H9 (cell line): ENCODE results near the gene CLIC3. TPM values are rescaled to one million over a fixed set of nuclear protein-coding genes. Genes with fewer than 3 reads are reported as not detected.

Experiments
- DNase-seq: peaks from one replicate; pipeline ENCODE4 v3.0.0-alpha.2; 2017
- H2AFZ ChIP-seq: one replicate; pipeline ENCODE4 v1.6.1; 2013; ENCODE audit warnings: mild to moderate bottlenecking, low read length, control low read depth, moderate library complexity
- H2AK5ac ChIP-seq: 2 replicates; pipeline ENCODE4 v1.6.1; 2013; ENCODE audit warnings: low read length, control low read depth, mixed read lengths; ENCODE audit not compliant: insufficient read length
- H2BK120ac ChIP-seq: one replicate; pipeline ENCODE4 v1.6.1; 2013; ENCODE audit warnings: low read depth, mild to moderate bottlenecking, low read length, control low read depth, inconsistent platforms; ENCODE audit not compliant: poor library complexity, severe bottlenecking
- H2BK12ac ChIP-seq: 2 replicates; pipeline ENCODE4 v1.6.1; 2013; ENCODE audit warnings: low read length, control low read depth, mixed read lengths, low read depth; ENCODE audit not compliant: insufficient read length
- H2BK15ac ChIP-seq: 2 replicates; pipeline ENCODE4 v1.6.1; 2013; ENCODE audit warnings: low read depth, low read length, control low read depth
- H2BK20ac ChIP-seq: one replicate; pipeline ENCODE4 v1.6.1; 2013; ENCODE audit warnings: low read depth, mild to moderate bottlenecking, low read length, control low read depth, inconsistent platforms; ENCODE audit not compliant: poor library complexity, severe bottlenecking
- H2BK5ac ChIP-seq: 2 replicates; pipeline ENCODE4 v1.6.1; 2013; ENCODE audit warnings: low read length, control low read depth, mixed read lengths; ENCODE audit not compliant: insufficient read length
- H3K14ac ChIP-seq: 2 replicates; pipeline ENCODE4 v1.6.1; 2013; ENCODE audit warnings: low read length, control low read depth; ENCODE audit not compliant: insufficient read depth
- H3K18ac ChIP-seq: 2 replicates; pipeline ENCODE4 v1.6.1; 2013; ENCODE audit warnings: low read depth, mild to moderate bottlenecking, mixed read lengths, low read length, control low read depth; ENCODE audit not compliant: insufficient read length
- H3K23ac ChIP-seq: 2 replicates; pipeline ENCODE4 v1.6.1; 2013; ENCODE audit warnings: low read length, control low read depth, mixed read lengths, low read depth; ENCODE audit not compliant: insufficient read length
- H3K23me2 ChIP-seq: 2 replicates; pipeline ENCODE4 v1.6.1; 2013; ENCODE audit warnings: low read depth, mild to moderate bottlenecking, mixed read lengths, low read length, control low read depth; ENCODE audit not compliant: insufficient read length, poor library complexity, severe bottlenecking
- H3K27ac ChIP-seq: 2 replicates; pipeline ENCODE4 v1.5.1; 2013; ENCODE audit warnings: low read length, control low read depth, mixed read lengths, low read depth; ENCODE audit not compliant: insufficient read length
- H3K27me3 ChIP-seq: 2 replicates; pipeline ENCODE4 v1.6.1; 2013; ENCODE audit warnings: low read length, control low read depth, inconsistent platforms; ENCODE audit not compliant: insufficient read depth
- H3K4ac ChIP-seq: 2 replicates; pipeline ENCODE4 v1.6.1; 2013; ENCODE audit warnings: low read depth, mild to moderate bottlenecking, control low read depth, inconsistent platforms, low read length, moderate library complexity
- H3K4me1 ChIP-seq: 2 replicates; pipeline ENCODE4 v1.6.1; 2013; ENCODE audit warnings: low read length, control low read depth, inconsistent platforms; ENCODE audit not compliant: insufficient read depth
- H3K4me2 ChIP-seq: 2 replicates; pipeline ENCODE4 v1.6.1; 2013; ENCODE audit warnings: low read length, control low read depth, mixed read lengths; ENCODE audit not compliant: insufficient read length, insufficient read depth
- H3K56ac ChIP-seq: 2 replicates; pipeline ENCODE4 v1.6.1; 2013; ENCODE audit warnings: low read depth, mild to moderate bottlenecking, mixed read lengths, low read length, control low read depth; ENCODE audit not compliant: insufficient read length
- H3K79me1 ChIP-seq: 2 replicates; pipeline ENCODE4 v1.6.1; 2013; ENCODE audit warnings: low read depth, mild to moderate bottlenecking, moderate library complexity, low read length, control low read depth, inconsistent platforms; ENCODE audit not compliant: insufficient read depth, poor library complexity, severe bottlenecking
- H3K79me2 ChIP-seq: 2 replicates; pipeline ENCODE4 v1.6.1; 2013; ENCODE audit warnings: low read length, control low read depth, inconsistent platforms; ENCODE audit not compliant: insufficient read depth
- H3K9ac ChIP-seq: 2 replicates; pipeline ENCODE4 v1.6.1; 2013; ENCODE audit warnings: low read length, control low read depth, mixed read lengths; ENCODE audit not compliant: insufficient read length; ENCODE audit errors: extremely low read depth
- H3K9me3 ChIP-seq: one replicate; pipeline ENCODE4 v1.6.1; 2013; ENCODE audit warnings: low read depth, low read length, inconsistent platforms; ENCODE audit not compliant: control insufficient read depth
- H3T11ph ChIP-seq: one replicate; pipeline ENCODE4 v1.6.1; 2013; ENCODE audit warnings: mild to moderate bottlenecking, low read length, control low read depth, inconsistent platforms
- H4K20me1 ChIP-seq: one replicate; pipeline ENCODE4 v1.6.1; 2013; ENCODE audit not compliant: control insufficient read depth, insufficient read length, insufficient read depth
- H4K5ac ChIP-seq: 2 replicates; pipeline ENCODE4 v1.6.1; 2013; ENCODE audit warnings: low read depth, mild to moderate bottlenecking, mixed read lengths, low read length, control low read depth; ENCODE audit not compliant: insufficient read length
- H4K8ac ChIP-seq: replicated peaks from 2 replicates; pipeline ENCODE4 v1.6.1; 2013; ENCODE audit warnings: low read length, control low read depth, mixed read lengths, low read depth; ENCODE audit not compliant: insufficient read length
- H4K91ac ChIP-seq: 2 replicates; pipeline ENCODE4 v1.6.1; 2013; ENCODE audit warnings: low read depth, mild to moderate bottlenecking, moderate library complexity, mixed read lengths, low read length, control low read depth; ENCODE audit not compliant: insufficient read length
- H3K27ac Mint-ChIP-seq, 3 experiments: 2 replicates in 2 of 3; 3 replicates in 1 of 3; pipeline ENCODE4 v1.8.0; 2020 to 2021; ENCODE audit warnings: mixed read lengths in 3 of 3, mild to moderate bottlenecking in 1 of 3, moderate library complexity in 1 of 3
- H3K27me3 Mint-ChIP-seq: 2 replicates; pipeline ENCODE4 v1.8.0; 2021; ENCODE audit warnings: low read depth, mild to moderate bottlenecking, moderate library complexity, mixed read lengths
- H3K36me3 Mint-ChIP-seq, 3 experiments: 2 replicates in 2 of 3; 3 replicates in 1 of 3; pipeline ENCODE4 v1.8.0; 2020 to 2021; ENCODE audit warnings: low read depth in 3 of 3, mixed read lengths in 3 of 3; ENCODE audit not compliant: insufficient read depth in 1 of 3
- H3K4me1 Mint-ChIP-seq, 2 experiments: 2 replicates each; pipeline ENCODE4 v1.8.0; 2020; ENCODE audit warnings: mixed read lengths in 2 of 2
- H3K4me3 Mint-ChIP-seq, 2 experiments: 2 replicates in 1 of 2; 3 replicates in 1 of 2; pipeline ENCODE4 v1.8.0; 2020 to 2021; ENCODE audit warnings: mild to moderate bottlenecking in 2 of 2, mixed read lengths in 2 of 2, moderate library complexity in 1 of 2
- H3K9me3 Mint-ChIP-seq, 2 experiments: 2 replicates in 1 of 2; 3 replicates in 1 of 2; pipeline ENCODE4 v1.8.0; 2020; ENCODE audit warnings: mild to moderate bottlenecking in 2 of 2, mixed read lengths in 2 of 2, moderate library complexity in 1 of 2
- WGBS: extraction: QIAGEN DNeasy Blood & Tissue Kit; methylation state at CpG from one replicate; pipeline ENCODE4 v1.1.7; 2013; ENCODE audit warnings: missing lambda C conversion rate, low lambda C conversion rate, mixed read lengths; ENCODE audit not compliant: insufficient read length; ENCODE audit errors: extremely low coverage; 5-methylcytosine and 5-hydroxymethylcytosine counted together
- total RNA-seq: library from RNA; stranded (reverse); gene quantifications from 2 replicates; pipeline ENCODE4 v1.2.1, GENCODE V29; 2021
- TF ChIP-seq, protein P1 (sequence below): fragments of 200-600 bp; sonication (generic); conservative IDR thresholded peaks from 3 replicates; pipeline ENCODE4 v1.8.0; 2021; ENCODE audit warnings: antibody characterized with exemption, mild to moderate bottlenecking

CLIC3 gene
- total RNA-seq, 1 experiment from 2014 or later: 0.31 TPM

DNA sequence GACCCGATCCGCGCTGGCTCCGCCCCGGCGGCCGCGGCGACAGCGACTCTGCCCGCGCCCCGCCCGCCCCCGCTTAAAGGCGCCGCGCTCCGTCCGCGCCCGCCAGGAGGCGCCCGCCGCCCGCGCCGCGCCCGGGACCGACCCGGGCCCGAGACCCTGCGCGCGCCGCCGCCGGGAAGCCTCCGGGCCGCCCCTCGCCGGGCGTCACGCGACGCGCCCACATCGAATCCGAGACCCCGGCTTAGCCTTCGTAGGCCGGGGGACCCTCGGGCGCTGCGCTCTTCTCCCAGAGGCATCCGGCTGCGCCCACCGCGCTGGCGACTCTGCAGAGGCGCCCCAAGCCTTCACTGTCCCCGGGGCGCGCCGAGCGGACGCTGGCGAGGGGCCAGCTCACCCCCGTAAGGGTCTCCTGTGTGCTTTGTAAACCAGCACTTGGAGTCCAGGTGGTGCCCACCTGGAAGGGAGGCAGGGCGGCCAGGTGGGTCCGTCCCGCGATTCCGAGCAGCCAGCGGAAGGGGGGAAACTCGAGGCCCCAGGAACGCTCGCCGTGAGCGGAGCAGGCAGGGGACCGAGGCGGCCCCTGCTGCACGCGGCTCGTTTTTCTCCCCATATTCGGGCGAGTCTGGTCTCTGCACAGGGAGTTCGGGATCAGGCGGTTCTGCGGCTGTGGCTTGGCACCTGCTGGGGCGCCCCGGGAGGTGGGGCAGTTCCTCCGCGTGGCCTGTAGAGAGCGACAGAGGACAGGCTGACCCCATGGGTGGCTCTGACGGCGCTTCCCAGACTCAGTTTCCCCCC is 32.1 kb upstream of the CLIC3 start:
- H2AFZ ChIP-seq: no peak overlapping the region
- H2BK5ac ChIP-seq: no peak overlapping the region
- WGBS: no CpG with 5 or more reads among the region's 98 CpGs
- TF ChIP-seq, protein P1, sequence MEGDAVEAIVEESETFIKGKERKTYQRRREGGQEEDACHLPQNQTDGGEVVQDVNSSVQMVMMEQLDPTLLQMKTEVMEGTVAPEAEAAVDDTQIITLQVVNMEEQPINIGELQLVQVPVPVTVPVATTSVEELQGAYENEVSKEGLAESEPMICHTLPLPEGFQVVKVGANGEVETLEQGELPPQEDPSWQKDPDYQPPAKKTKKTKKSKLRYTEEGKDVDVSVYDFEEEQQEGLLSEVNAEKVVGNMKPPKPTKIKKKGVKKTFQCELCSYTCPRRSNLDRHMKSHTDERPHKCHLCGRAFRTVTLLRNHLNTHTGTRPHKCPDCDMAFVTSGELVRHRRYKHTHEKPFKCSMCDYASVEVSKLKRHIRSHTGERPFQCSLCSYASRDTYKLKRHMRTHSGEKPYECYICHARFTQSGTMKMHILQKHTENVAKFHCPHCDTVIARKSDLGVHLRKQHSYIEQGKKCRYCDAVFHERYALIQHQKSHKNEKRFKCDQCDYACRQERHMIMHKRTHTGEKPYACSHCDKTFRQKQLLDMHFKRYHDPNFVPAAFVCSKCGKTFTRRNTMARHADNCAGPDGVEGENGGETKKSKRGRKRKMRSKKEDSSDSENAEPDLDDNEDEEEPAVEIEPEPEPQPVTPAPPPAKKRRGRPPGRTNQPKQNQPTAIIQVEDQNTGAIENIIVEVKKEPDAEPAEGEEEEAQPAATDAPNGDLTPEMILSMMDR: no peak; the same call in 2 of the 3 replicates
- H3K23me2 ChIP-seq: peaks cover 9% of the 10 kb centered on the region
- no peak overlapping the region for H3K14ac ChIP-seq
- no peak overlapping the region for H2BK12ac ChIP-seq
- Mint-ChIP-seq H3K4me3 (peak overlapping the region; percentile 45 to 74), H3K27ac (no peak overlapping the region), H3K9me3 (no peaks in the 10 kb centered on the region), H3K36me3 (no peaks in the 10 kb centered on the region), H3K4me1 (peaks cover 0 to 8% of the 10 kb centered on the region in 2 experiments; a peak in 2 of 4 replicates), H3K27me3 (peaks cover 30% of the 10 kb centered on the region)
- H2BK120ac ChIP-seq: no peak overlapping the region
- H2BK20ac ChIP-seq: no peak overlapping the region
- no peak overlapping the region for H4K5ac ChIP-seq
- H4K8ac ChIP-seq: no peak overlapping the region
- H3K4me2 ChIP-seq: peak overlapping the region; percentile 36
- no peak overlapping the region for H3K27ac ChIP-seq
- H3K18ac ChIP-seq: no peak overlapping the region
- H2AK5ac ChIP-seq: no peak overlapping the region
- no peak overlapping the region for H2BK15ac ChIP-seq
- no peak overlapping the region for H3K23ac ChIP-seq
- no peaks in the 10 kb centered on the region for H3K27me3 ChIP-seq
- no peak overlapping the region for H3K9ac ChIP-seq
- H3T11ph ChIP-seq: no peak overlapping the region
- H3K4ac ChIP-seq: no peak overlapping the region
- H3K79me1 ChIP-seq: no peaks in the 10 kb centered on the region
- H3K79me2 ChIP-seq: no peaks in the 10 kb centered on the region
- H3K4me1 ChIP-seq: no peaks in the 10 kb centered on the region
- H4K91ac ChIP-seq: no peak overlapping the region
- H3K9me3 ChIP-seq: no peaks in the 10 kb centered on the region
- H4K20me1 ChIP-seq: peaks cover 2% of the 10 kb centered on the region
- no peak overlapping the region for H3K56ac ChIP-seq
- DNase-seq: peak; percentile 55
